DMS153 (cell line): ENCODE measurements around the gene NAA16.
"Not testable (repeated sequence)": the region's sequence is repeated elsewhere in the genome, so short reads cannot be mapped to it uniquely, and the experiment has no call there.

ENCODE experiments used
- DNase-seq: peaks from one replicate; lab custom pipeline; 2025; lab: John Stamatoyannopoulos, UW

The NAA16 gene

DNA sequence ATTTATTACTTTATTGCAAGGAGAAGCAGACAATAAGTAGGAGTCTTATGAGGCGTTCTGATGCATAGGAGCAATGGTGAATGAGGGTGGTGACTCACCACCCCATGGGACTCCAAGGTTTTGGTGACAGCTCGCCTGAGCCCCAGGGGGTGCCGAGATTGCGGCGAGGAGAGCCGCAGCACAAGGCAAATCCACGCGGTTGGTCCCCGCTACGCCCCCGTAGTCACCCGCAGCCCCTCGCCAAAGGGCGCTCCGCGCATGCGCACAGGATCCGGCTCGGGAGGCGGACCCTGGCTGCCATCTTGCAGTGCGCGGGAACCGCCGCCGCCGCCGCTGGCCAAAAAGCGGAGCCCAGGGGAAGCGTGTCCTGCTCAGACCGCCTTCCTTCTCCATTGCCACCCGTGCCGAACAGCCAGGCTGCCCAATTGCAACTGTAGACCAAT, at the start of gene NAA16:
Gene NAA16, plus strand, starts transcription at position 305 of the 443 bp plus-strand sequence. CDS start 262 bp downstream, outside the sequence.
- DNase-seq = peak; percentile 73

DNA sequence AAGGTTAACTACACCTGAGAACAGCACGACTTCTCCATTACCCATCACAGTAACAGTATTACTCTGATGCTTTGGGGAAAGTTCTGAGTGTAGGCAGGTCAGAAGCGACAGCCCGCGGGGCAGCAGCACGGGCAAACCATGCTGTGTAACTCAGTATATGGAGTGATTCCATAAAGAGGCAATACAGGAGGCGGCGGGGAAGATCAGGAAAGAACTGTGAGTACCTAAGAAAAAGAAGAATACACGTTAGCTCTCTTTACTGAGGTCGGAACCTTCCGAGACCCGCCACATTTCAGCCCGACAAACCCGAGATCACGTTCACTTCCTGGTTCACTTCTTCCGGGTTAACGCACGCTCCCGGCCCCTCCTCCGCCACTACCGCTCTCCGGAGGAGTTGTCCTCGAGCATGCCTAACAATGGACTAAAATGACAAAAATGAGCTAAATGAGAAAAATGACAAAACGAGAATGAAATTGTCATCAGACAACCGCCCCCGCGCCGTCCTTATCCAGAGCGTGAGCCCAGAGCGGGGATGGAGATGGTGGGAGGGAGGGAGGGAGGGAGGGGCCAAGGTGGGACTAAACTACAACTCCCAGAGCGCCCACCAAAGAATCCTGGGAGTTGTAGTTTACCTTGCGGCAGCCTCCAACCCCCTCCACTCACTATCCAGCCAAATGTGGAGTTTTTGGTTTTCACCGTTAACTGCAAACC, 47.7 kb upstream of the NAA16 start, which contains the start of gene MTRF1:
Gene MTRF1, minus strand, starts transcription at position 316 of the 711 bp plus-strand sequence. CDS start 2,669 bp downstream, outside the sequence.
- peak; percentile 50 for DNase-seq

DNA sequence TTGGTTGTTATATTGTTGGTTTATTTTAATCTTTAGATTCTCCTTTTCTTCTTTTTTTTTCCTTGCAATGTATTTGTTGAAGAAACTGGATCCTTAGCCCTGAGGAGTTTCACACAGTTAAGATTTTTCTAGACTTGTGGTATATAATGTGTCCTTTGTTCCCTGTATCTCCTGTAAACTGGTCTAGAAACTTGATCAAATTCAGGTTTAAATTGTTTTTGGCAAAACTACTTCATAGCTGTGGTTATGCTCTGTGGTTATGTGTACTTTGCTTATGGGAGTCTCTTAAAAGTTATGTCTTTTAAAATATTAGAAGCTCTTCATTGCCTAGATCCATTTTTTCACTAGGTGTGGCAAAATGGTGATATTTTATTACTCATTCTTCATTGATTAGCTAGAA, 44.0 kb upstream of the NAA16 start:
- DNase-seq = no peak

DNA sequence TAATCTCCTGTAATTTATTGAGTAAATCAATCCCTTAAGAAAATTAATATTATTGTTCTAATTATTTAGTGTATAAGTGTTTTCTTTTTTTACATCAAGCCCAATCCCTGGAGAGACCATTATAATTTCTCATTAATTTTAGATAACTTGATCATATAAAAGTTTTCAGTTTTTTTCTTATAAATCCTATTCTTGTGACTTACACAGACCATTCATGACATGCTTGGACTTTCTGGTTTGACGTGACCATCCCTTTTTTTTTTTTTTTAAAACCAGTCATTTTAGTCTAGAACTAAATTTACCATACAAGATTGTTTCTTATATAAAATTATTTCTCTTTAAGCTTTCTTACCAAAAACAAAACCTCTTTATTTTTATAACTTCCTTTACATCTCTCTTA, 42.3 kb upstream of the NAA16 start:
- DNase-seq = no peak

DNA sequence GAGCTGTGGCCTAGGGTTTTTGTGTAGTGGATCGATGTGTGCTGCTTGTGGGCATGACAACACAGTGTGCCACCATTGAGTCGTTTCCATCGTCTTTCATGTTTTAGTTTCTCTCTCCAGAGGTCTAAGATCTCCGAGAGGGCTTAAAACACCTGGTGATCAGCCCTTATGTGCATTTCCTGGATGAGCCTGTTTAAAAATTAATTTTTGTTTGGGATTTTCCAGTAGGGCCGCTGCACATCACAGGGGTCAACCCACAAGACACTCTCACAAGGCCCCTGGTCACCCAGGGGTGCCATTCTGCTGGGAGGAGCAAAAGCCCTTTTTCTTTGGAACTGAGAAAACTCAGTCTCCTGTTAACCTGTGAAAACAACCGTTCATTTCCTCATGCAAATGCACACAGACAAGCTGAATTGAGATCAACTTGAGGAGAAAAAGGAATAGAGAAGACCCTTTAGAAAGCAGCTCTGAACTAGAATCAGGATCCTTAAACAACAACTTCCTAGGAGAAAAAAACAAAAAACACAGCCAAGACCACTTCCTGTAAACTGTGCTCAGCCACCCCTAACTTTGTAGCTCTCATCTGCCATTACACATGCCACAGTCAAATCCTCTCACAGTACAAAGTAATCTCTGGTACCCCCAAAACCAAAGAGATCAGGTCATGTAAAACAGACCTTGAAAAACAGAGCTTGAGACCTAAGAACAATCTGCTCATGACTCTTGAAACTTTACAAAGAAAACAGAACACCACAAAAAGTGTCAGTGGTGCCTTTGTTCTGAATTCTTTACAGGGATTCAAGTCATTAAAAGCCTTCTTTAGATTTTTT, 39.4 kb upstream of the NAA16 start:
- no peak for DNase-seq

DNA sequence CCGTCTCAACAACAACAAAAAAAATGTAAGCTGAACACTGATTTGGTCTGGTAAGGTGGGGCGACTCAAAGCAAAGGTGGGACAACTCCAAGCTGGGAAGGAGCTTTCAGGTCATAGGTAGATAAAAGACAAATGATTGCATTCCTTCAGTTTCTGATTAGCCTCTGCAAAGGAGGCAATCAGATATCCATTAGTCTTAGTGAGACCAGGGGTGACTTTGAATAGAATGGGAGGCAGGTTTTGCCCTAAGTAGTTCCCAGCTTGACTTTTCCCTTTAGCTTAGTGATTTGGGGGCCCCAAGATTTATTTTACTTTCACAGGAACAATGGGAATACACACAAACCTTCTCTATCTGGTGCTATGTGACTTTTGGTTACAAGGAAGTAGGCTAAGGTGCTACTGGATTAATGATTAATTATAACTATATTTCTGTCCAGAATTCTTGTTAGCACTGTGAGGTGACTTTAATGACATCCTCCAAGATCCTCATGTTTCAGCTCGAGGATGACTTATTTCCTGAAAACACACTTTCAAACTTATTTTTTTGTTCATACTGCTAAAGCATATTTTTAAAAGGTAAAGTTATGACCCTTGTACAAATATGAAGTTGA, 37.1 kb upstream of the NAA16 start:
- no peak for DNase-seq

DNA sequence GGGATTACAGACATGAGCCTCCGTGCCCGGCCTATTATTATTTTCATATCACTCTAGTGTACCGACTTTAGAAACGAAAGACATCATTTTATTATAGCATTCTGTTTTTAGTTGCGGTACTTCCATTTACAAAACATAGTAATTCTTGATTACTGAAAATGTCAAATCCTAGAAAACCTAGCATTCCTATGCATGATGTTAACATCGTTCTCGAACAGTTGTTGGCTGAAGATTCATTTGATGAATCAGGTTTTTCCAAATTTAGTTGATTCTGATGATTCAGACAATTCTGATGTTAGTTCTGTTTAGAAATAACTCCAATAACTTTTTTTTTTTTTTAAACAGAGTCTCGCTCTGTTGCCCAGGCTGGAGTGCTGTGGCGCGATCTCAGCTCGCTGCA, 36.2 kb upstream of the NAA16 start:
- DNase-seq = no peak

DNA sequence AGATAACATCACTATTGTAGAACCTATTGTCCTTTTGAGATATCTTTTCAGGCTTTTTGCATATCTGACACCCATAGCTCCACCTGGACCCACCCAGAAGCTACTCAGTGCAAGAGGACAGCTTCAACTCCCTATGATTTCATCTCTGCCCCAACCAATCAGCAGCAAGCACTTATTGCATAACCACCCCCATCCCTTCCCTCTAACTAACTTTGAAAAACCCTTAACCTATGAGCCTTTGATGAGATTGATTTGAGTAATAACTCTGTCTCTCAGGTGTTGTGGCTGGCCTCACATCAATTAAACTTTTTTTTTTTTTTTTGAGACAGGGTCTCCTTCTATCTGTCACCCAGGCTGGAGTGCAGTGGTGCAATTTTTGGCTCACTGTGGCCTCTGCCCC, 34.2 kb upstream of the NAA16 start:
- no peak for DNase-seq

DNA sequence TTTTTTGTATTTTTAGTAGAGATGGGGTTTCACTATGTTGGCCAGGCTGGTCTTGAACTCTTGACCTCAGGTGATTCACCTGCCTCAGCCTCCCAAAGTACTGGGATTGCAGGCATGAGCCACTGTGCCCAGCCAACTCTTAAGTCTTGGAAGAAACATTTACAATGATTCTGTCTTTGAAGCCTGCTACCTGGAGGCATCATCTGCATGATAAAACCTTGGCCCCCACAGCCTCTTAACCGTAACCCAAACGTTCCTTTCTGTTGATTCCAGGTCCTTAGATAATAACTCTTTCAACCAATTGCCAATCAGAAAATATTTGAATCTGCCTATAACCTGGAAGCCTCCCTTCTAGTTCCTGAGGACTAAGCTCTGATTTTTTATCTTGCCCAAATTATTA, 31.9 kb upstream of the NAA16 start:
- not testable (repeated sequence) for DNase-seq

DNA sequence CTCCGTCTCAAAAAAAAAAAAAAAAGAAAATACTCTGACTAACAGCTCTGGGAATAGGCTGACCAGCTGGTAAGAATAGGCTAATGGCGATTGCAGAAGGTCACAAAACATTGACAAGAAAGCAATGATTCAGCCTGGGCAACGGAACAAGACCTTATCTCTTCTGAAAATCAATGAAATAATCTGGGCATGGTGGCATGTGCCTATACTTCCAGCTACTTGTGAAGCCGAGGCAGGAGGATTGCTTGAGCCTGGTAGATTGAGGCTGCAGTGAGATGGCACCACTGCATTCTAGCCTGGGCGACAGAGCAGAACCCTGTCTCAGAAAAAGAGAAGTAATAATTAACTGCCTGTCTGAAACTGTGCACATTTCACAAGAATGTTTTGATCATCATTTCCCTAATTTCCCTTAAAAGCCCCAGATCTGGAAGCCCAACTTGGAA, 28.9 kb upstream of the NAA16 start:
- no peak for DNase-seq

DNA sequence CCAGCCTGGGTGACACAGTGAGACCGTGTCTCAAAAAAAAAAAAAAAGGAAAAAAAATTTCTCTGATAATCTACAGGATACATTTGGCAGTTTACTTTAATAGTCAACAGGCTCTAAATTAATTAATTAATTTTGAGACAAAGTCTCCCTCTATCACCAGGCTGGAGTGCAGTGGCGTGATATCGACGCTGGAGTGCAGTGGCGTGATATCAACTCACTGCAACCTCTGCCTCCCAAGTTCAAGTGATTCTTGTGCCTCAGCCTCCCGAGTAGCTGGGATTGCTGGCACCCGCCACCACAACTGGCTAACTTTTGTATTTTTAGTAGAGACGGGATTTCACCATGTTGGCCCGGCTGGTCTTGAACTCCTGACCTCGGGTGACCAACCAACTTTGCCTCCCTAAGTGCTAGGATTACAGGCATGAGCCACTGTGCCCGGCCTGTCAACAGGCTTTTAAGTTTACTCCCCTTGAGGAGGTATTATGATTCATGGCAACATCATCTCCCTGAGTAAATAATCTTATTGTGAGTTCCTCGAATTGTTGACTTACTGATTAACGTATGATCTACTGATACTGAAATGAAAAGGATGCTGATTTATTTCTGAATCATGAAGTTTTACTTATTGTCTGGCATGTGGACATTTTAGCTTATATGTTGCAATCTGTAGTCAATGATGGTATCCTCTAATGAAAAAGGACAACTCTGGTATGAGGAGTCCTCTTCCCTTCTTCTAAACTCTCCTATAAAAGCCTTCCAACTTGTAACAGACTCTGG, 26.4 kb upstream of the NAA16 start:
- no peak for DNase-seq

DNA sequence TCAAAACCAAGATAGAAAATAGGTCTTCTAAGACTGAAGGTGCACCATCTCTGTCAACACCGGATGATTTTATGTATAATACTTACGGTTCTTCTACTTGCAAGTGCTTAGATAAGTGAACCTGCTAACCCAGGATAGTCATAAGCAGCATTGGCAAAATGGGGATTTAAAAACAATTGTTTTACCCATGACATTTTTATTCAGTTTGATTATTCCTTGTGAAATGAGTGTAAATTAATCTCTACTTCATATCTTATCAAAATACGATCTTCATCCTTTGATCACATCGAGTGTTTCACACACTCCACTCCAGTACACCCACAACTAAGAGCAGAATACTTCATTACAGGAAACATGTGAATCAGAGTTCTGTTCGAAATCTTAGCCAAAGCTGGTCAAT, 24.7 kb upstream of the NAA16 start:
- no peak for DNase-seq

DNA sequence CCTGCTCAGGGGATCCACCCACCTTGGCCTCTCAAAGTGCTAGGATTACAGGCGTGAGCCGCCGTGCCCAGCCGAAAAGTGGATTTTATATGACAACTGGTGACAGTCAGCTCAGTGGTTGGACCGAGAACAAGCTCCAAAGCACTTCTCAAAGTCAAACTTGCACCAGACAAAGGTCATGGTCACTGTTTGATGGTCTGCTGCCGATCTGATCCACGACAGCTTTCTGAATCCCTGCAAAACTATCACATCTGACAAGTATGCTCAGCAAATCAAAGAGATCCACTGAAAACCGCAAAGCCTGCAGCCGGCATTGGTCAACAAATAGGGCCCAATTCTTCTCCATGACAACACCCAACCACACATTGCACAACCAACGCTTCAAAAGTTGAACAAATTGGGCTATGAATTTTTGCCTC, 21.6 kb upstream of the NAA16 start:
- no peak for DNase-seq

DNA sequence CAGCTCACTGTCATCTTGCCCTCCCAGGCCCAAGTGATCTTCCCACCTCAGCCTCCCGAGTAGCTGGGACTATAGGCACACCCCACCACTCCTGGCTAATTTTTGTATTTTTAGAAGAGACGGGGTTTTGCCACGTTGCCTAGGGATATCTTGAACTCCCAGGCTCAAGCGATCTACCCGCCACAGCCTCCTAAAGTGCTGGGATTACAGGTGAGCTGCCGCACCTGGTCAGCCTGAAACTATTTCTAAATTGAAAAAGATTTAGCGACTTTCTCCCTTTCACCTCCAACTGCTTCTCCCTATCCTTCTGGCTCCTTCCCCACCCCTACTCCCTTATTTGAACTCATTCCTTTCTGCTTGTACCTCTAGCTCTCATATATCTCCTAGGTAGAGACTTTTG, 19.8 kb upstream of the NAA16 start:
- no peak for DNase-seq

DNA sequence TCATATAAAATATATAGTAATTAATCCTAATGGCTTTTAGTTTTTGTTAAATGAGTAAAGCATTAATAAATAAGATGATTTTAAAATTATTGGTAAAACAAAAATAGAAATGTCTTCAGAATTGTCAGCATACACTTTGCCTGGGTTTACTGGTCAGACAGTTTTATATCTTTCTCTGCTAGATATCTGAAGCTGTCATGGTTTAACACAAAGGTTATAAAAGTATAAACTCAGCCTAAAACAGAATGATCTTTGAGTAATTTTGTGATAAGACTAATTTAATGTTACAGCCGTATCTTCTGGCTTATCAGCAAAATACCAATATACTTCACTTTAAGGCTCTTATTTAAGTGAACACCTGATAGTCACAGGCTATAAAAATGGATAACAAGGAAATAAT, 17.8 kb upstream of the NAA16 start:
- DNase-seq = no peak

DNA sequence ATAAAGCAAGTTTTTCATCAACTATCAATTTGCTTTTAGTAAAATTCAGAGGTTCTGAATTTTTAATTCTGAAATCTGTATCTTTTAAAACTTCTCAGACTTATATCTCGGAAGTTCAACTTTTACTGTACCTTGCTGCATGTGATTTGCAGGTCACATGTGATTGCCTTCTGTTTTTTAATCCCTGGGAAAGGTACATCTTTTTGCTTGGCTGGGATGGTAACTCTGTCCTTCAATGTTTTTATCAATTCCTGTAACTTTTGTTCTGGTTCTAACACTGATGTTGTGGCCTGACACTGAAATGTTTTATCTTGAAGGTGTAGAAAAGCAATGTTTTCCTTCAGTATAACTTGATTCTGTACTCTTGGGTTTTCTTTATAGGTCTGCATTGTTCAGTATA, 16.2 kb upstream of the NAA16 start:
- DNase-seq = no peak

DNA sequence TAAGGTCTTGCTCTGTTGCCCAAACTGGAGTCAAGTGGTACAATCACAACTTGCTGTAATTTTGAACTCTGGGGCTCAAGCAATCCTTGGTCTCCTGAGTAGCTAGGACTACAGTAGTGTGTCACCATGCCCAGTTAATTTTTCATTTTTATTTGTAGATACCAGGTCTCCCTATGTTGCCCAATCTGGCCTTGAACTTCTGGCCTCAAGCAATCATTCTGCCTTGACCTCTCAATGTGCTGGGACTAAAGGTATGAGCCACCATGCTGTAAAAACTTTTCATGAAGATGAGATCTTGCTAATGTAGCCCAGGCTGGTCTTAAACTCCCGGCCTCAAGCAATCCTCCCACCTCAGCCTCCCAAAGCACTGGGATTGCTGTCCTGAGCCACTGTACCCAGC, 15.1 kb upstream of the NAA16 start:
- DNase-seq = no peak

DNA sequence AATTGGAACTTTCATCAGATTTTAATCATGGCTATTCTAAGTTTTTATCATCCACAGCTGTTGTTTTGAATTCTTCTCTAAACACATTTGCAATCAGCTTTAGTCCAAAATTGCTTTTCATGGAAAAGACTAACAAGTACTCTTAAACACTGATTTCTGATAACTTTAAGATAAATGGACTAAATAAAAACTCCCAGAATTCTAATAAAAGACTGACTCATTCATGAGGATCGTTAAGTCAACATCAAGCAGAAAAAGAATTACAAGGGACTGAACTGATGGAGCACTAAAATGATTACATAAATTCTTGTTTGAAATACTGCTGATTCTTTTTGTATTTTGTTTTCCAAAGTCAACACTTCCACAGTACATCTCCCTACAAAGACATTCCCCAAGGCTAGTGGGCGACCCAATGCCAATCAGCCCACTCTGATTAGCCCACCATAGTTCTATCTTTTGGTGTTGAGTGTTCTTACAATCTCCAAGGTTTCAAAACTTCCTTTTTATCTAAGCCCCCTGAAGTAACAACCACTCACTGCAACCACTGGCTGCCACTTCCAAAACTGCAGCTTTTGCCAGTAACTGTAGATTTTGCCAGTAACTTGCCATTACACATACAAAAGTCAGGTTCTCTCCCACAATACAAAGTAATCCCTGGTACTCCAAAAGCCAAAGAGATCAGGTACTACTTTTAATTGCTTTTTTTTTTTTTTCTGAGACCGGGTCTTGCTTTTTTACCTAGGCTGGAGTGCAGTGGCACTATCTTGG, 14.0 kb upstream of the NAA16 start:
- DNase-seq = no peak

DNA sequence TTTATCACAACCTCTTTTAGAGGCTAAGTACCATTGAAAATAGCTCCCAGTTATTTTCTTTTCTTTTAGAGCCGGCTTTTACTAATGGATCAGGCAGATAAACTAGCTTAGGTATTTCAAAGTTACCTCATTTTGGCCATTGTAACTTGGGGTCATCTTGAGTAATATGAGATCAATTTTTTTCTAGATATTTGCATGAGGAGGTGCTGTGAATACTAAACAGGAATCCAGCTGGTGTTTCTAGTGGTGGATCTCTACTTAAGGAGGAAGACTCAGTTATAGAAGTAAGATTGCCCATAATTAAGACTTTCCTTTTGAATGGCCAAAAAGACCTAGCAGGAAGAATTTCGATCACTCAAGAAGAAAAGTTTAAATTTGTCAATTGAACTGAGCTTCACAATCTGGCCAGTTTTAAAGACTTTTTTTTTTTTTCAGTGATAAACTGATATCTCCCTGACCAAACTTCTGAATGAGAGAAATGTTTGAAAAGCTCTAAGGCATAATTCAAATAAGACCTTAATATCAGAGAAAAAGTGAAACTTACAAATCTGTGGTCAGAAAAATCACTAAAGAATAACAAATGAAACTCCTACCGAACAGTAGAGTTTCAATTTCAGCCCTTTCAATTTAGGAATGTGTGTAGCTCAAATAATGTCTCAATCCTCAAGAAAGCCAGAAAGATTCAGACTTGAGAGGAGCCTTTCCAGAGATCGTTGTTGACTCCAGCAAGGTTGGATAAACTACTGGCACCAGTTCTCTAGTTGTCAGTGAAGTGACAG, 11.6 kb upstream of the NAA16 start:
- DNase-seq = no peak

DNA sequence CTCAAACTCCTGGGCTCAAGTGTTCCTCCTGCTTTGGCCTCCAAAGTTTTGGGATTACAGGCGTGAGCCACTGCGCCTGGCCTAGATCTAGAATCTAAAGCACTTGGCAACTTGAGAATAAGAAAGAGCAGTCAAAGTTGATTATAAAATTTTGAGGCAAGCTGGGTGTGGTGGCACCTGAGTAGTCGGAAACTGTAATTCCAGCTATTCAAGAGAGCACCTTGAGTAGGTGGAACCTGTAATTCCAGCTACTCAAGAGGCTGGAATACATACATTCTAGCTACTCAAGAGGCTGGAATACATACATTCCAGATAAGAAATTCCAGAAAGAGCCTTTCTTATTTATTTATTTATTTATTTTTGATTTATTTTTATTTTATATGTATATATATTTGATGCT, 8.3 kb upstream of the NAA16 start:
- DNase-seq = no peak
